Femur (tissue), 1 donor: ENCODE measurements around the gene DNAJC1.

ENCODE experiments used
- DNase-seq: peaks from one replicate; pipeline ENCODE4 v3.0.0-alpha.2; 2017

Gene DNAJC1

DNA sequence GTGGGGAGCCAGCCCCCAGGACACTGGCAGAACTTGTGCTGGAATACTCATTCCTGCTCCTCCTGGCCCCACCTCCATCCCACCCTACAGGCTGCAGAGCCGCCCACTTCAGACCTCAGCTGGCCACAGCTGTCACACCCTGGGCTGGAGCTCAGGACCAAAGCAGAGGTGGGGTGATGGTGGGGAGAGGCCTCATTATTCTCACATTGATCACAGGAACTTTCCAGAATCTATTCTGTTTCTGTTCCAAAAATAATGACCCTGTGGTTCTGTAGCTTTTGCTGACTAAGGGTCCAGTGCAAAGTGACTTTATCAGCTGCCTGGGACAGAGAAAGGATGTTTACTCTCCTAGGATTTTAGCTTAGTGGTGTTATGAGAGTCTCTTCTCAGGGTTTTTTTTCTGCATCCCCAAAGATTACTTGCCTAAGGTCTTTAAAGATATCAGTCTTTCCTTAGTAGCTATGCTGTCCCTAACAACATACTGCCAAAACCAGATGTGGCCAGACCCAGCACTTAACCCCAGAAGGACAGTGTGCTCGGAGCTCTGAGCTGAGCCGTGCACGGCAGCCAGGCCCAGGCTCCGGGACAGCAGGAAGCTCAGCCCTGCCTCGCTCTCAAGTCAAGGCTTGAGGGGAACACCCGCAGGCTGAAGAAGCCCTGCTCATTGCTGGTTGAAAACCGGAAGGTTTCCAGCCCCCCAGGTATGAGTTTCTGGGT is 246.2 kb downstream of the DNAJC1 start:
- no peak for DNase-seq

DNA sequence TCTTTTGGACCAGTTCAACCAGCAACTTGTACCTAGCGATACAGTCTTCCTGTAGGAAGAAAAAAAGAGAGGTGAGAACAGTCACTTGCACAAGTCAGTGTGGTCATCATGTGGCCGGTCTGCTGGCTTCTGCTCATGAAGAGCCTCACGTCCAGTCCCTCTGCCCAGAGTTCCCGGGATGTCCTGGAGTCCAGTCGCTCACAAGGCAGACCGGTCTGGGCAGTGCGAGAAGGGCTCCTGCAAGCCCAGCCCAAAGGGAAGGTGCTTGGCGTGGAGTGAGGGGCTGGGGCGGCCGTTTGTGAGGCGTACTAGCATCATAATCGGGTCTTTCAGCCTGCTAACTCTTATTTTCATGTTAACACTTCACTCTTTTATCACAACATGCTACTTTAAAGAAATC is 246.8 kb downstream of the DNAJC1 start:
- DNase-seq = no peak

DNA sequence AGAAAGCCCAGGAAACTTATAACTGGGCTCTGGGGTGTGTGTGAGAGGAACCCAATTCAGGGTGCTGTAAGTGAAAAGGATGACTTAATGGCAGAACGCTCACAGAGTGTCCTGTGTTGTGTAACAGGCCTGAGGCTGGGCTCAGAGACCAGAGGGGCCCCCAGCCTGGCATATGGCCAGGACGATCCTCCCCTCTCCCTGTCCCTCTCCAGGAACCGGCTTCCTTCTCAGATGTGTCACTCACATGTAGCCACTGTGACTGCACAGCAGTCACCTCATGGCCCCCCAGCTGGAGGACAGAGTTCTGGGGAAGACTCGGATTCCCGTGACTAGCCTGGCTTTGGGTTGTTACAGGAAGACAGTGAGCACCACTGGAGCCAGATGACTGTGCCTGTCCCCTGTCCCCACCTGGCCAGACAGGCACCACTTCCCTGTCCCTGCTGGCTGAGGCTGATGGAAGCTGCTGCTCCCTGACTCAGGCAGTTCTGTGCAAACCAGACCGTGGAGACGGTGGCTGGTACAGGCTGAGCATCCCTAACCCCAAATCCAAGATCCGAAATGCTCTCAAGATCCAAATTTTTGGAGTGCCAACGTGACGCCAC is 249.0 kb downstream of the DNAJC1 start:
- no peak for DNase-seq

DNA sequence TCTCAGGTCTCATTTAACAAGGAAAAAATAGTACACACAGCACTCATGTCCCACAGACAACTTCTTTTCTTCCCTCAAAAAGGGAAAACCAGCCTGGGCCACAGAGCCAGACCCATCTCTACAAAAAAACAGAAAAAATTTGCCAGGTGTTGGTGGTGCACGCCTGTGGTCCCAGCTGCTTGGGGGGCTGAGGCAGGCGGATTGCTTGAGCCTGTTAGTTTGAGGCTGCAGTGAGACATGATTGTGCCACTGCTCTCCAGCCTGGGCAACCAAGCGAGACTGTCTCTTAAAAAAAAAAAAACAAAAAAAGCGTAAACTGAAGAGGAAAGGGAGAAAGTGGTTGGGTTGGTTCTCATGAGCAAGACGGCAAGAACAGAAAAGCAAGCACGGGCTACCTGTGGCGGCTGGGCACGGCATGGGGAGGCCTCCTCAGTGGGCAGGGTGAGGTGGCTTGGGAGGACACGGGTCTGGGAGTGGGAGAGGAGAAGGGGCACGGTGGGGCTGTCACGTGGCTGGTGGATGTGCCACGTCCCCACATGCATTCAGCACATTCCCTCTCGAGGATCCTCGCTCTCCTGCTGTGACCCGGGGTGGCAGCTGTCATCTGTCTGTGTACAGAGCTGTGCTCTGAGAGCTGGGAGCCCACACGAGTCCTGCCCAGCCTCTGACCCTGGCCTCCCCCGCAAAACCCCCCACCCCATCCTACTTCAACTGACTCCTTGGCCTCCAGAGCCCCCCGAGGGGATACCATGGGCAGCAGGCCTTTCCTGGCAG is 249.8 kb downstream of the DNAJC1 start:
- DNase-seq = no peak

DNA sequence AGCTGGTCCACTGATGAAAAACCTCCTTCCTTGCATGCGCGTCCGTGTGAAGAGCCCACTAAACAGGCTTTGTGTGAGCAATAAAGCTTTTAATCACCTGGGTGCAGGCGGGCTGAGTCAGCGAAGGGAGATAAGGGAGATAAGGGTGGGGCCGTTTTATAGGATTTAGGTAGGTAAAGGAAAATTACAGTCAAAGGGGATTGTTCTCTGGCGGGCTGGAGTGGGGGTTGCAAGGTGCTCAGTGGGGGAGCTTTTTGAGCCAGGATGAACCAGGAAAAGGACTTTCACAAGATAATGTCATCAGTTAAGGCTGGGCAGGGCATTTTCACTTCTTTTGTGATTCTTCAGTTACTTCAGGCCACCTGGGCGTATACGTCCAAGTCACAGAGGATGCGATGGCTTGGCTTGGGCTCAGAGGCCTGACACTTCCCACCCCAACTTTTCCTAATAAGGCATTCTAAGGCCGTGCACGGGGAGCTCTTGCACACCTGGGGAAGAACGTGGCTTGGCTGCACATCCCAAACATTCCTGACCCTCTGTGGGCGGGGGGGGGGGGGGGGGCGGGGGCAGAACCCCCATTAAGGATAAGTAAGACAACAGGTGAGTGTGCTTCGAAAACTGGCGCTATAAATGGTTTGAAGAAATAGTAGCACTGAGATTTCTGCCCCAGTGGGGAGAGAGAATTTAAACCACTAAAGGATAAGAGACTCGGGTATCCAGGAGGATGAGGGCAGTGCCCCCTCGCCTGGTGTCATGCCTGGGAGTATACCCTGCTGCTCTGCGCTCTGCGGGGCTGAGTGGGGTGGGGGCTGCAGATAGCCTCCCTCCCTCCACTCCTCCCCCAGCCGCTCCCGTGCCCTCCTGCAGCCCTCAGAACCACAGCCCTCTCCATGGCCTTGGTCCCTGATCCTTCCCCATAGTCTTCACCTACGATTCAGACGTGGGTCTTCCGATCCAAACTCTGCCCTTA is 251.9 kb downstream of the DNAJC1 start:
- no peak for DNase-seq

DNA sequence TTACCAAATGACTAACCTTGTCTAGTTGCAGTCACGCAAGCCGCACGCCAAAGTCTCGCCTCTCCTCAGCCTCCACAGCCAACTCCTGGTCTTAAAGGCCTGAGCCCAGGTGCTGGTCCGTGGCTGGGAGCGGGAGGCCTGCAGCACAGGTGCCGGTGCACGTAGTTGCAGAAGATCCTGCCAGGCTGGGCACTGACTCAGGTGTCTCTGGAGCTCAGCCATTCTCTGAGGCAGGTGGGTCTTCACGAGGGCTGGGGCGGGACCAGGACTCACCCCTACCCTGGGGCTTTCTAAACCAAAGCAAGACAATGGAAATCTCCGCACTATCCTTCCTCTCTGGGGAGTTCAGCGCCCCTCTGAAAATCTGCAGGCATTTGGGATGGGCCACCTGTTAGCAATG is 253.1 kb downstream of the DNAJC1 start:
- no peak for DNase-seq

DNA sequence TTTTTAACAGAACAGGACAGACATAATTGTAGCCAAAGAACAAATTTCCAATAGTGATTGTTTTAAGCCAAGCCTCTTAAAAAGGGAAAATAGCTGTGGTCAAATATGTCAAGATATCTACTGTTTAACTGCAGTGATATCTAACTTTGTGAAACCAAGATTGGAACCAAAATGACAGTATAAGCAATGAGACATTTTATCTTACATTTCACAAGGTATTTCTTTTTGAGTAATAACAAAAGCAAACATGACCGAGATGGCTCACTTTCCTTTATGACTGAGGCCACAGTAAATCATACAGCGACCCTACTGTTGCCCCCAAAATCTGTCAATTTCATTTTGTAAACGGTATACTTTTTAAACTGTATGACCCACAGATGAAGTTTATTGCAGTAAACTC is 253.7 kb downstream of the DNAJC1 start:
- no peak for DNase-seq

DNA sequence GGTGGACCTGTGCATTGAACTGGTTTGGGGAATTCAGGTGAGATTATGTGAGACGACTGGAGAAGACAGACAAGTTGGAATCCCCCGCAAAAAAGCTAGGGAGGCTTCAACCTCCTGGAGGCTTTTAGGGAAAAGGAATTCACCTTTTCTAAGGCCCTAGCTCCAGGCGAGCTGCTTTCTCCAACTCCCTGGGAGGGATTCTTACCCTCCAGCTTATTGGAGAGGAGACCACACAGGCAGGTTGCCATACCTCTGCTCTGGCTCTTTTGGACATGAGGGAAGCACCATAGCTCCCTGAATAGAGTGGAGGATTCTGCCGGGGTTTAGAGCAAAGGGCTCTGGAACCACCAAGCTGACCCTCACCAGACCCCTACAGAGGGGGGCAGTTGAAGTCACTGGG is 255.7 kb downstream of the DNAJC1 start:
- DNase-seq = no peak

DNA sequence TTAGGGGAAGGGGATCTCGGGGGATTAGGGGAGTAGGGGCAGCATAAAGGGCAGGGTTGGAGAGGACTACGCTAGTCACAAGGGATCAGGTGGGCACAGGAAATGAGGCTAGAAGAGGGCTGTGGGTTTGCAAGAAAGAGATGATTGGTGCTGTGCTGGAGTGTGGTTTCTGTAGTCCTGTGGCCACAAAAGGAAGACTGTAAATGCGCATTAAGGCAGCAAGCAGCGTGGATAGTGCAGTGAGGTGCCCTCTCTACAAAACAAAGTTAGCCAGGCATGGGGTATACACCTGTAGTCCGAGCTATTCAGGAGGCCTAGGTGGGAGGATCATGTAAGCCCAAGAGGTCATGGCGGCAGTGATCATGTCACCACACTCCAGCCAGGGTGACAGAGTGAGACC is 257.4 kb downstream of the DNAJC1 start:
- DNase-seq = no peak

DNA sequence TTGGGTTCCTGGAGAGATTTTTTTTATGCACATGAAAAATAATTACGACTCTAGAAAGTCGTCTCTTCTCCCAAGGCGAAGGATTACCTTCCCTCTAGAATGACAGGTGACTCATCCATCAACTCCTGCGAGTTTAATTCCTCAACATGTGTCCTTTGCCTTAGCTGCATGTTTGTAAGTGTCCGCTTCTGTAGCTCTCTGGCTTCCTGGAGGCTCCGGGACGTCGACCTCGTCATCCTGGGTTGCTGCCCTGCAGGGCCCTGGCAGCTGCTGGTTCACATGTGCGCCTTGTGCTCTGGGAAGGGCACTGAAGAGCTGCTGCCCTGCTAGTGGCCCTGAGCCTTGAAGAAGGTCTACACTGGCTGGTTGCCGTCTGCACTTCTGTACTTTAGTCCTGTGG is 259.3 kb downstream of the DNAJC1 start:
- no peak for DNase-seq

DNA sequence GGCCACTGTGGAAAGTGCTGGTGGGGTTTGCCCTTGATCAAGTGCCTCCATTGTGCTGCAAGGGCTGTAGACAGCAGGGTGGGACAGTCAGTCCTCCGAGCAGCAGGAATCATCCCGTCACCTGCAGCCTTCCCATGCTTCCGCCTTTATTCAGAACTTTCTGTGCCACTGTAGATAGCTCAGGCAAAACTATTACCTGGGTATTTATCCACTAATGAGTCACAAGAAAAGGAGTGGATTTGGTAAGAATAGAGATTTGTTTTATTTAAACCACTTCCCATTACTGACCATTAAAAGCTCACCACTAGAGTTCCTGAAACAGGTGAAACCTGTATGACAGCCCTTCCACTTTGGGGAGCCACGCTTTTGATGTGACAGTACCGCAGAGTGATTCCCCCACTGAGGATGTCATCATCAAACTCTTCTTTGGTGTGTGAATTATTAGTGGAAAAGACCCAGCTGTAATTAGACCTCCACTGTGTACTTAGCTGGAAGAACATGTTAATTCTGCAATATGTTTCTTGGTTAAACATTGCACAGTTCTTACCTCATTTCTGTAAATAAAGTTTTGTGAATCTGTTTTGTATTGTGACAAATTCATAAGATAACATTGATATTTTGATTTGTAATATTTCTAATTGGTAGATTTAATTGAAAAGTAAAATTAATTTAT is 260.7 kb downstream of the DNAJC1 start:
- DNase-seq = no peak

DNA sequence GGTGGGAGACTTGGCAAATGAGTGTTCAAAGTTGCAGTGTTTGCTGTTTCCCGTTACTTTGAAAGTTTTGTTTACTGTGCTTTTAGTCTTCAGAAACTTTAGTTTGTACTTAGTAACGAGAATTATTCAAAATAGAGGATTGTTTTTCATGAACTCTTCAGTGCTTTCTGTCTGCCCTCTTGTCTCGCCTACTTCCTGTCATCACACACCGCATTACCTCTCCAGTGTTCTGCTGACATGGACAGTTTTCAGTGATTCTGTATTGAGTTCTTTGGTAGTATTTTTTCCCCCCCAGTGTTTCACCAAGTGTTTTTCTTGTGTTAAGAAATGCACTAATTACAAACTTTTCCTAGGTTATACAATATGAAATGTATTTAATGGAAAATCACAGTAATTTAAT is 262.5 kb downstream of the DNAJC1 start:
- DNase-seq = no peak

DNA sequence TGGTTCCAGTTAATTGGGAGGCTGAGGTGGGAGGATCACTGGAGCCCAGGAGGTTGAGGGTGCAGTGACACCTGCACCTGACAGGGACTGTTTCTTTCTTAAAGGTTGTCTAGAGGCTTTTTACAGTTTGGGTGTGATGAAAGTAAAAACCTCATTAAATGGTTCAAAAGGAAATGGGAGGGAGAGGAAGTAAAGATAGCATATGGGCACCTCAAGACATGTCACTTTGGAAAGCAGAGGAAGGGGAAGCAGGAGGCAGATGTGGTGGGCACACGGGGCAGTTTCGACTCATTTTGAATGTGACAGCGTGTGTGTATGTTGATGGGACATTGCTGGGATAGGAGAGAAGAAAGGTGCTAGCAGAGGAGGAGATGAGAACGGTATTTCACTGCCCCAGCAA is 266.4 kb downstream of the DNAJC1 start:
- DNase-seq = no peak

DNA sequence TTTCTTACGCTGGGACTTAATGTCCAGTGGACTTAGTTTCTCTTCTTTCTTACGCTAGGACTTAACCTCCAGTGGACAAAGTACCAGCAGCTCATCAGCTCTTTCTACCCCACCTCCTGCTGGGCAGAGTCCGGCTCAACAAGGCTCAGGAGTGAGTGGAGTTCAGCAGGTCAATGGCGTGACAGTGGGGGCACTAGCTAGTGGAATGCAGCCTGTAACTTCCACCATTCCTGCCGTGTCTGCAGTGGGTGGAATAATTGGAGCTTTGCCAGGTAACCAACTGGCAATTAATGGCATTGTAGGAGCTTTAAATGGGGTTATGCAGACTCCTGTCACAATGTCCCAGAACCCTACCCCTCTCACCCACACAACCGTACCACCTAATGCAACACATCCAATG is 269.8 kb downstream of the DNAJC1 start:
- DNase-seq = no peak

DNA sequence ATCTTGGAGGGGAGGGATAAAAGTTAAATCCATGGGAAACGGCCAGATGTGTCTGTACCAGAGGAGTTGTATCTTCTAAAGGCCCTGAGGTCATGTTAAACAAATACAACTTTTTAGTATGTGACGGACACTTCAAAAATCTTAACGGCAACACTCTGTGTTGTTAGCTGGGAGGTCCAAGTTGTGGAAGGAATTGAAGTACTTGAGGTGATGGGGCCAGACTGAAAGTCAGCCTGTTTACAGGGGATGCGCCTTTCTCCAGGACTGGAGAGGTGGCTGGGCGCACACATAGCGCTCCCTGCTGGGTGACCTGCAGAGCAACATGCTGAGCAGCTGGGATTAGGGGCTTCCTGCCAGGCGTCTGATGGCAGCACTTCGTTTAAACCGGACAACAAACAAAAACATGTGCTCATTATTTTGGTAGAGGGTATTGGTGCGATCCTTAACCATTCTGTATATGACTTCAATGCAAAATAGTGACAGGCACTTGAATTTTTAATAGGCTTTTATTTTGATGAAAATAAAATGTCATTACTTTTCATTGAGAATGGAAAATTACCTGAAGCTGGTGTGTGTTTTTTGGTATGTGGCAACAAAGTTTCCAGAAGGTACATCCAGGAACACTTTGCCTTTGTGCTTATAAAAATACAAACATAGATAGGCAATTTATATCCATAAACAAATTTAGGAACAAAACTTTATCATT is 271.3 kb downstream of the DNAJC1 start:
- DNase-seq = peak; percentile 88

DNA sequence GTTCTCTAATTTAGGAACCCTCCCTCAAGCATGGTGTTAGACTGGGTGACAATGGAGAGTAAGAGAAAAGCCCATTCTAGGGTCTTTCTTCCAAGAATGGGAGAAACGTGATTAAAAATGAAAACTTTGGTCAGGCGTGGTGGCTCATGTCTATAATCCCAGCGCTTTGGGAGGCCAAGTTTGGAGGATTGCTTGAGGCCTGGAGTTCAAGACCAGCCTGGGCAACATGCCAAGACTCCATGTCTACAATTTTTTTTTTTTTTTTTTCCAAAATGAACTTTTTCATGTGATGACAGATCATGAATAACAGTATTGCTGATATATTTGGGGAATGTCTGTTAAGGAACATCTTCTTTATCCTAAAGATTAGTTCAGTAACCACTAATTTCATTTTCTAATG is 274.9 kb downstream of the DNAJC1 start:
- no peak for DNase-seq

DNA sequence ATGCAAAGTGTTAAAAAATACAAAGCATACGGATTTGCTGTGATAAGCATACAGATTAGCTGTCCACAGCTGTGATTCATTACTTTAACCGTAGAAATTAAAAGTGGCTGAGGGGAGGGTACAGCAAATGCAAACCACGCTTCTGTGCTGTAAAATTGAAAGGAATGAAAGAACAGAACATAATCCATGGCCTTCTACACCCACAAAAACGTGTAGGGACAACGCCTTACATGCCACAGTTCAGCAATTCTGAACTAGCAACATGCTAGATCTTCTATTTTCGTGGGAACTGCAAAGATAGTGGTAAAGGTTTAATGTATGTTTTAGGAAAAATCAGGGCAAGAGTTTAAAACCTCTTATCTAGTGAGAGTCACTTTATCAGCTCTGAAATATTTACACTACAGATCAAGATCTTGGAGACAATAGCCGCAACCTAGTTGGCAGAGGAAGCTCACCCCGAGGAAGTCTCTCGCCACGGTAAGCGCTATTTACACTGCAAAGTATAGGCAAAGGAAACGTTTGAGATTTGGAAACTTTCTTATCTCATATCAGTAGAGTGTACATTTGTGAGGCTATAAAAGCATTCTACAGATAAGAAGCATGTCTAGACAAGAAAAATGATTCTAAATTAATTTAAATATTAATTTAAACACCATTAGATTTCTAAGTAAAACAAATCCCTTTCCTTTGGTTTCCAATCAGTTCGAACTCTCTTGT is 275.9 kb downstream of the DNAJC1 start:
- no peak for DNase-seq

DNA sequence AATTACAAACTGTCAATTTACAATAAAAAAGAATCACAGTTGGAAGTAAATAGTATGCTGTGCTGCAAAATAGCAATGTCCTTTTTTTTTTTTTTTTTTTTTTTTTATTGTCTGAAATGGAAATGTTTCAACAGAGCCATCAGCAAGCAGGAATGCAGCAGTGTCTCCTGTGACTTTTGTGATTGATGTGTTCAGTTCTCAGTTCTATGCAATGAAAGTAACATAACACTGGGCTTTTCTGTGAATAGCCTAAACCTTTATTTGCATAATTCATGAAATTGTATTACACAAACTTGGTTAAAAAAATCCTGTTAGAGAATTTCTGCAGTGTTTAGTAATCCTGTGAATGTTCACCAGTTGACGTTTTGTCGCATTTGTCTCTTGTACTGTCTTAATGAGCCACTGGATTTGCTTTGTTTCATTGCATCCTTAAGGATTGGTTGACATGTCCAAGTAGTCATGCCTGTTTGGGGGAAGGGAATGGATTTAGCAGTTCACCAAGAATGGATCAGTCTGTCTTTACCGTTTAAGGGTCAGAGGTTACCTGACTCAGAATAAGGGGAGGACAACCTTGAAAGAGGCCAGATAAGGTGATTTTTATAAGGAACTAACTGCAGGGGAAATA is 276.8 kb downstream of the DNAJC1 start:
- DNase-seq = no peak

DNA sequence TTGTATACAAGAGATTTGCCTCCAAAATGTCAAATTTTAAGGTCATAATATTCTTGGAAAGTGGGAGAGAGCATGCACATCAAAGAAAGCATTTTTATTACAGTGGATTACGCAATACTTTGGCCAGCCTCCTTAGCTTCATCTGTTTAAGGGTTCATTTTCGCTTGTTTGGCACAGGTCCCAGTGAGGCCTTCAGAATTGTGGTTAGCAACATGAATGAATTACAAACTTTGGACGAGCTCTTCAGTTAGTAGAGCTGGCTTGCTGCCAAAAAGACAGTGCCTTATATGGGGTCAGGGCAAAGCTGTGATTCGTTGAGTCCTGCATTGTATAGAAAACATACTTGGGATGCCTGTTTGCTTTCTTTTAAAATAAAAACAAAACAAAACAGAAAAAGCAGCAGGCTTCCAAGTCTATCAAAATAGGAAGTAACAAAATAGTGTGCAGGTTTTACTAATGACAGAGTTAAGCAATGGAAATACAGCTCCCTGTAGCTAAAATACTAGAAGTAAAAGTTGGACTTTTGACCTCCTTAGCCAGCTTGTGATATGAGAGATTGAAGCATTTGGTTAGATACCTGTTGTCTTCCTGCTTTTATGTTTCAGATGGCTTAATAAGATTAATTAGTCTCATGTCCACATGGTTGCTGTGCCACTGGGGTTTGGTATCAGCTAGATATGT is 278.7 kb downstream of the DNAJC1 start:
- peak; percentile 95 for DNase-seq

DNA sequence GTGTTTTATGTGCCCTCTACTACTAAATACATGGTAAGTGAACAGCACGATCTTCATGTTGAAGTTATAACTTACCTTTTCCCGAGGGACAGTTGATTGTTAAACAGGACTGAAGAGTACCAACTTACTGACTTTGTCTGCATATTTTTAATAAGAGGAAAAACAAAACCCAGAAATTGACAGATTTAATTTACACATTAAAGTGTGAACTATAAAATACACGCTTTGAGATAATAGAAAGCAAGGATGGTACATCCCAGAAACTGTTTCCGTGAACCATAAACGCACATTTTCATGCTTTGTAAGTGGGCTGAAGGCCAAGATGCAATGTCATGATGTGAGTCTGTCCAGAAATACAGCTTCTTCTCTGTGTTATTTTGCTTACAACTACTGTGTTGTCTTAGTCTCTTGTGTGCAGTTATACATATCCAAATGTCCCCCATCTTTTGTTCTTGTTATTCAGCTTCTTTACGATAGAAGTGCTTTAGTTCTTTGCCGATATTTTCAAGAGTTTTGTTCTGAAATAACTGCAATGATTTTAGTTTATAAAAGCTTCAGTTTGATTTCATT is 279.4 kb downstream of the DNAJC1 start:
- no peak for DNase-seq
